HCT116 (cell line): Measurements from ENCODE around the gene DLG2. TPM values are rescaled to one million over a fixed set of nuclear protein-coding genes. Genes with fewer than 3 reads are reported as not detected.

Source experiments
- ATAC-seq: fragments of 200-7000 bp; cut with Tn5 transposase; 2 replicates; pipeline ENCODE4 v1.9.1; 2020; ENCODE audit warnings: mild to moderate bottlenecking, moderate library complexity
- BruUV-seq: library from RNA; stranded (reverse); fragments of 400-500 nt; replicated peaks from 2 replicates; lab custom pipeline; 2021; lab: Mats Ljungman, UMichigan
- CTCF ChIA-PET: fragments of 300-600 bp; sonication (Branson Sonifier 250); formaldehyde crosslinking; loops from one replicate; lab custom pipeline; 2021; ENCODE audit warnings: antibody characterized with exemption; lab: Charles Lee
- POLR2A ChIA-PET: fragments of 300-600, 350-600 bp; sonication (Branson Sonifier 250); formaldehyde crosslinking; loops from one replicate; lab custom pipeline; 2021; ENCODE audit warnings: antibody characterized with exemption; lab: Charles Lee
- RAD21 ChIA-PET, 2 experiments: fragments of 300-600 bp; sonication (Branson Sonifier 250); formaldehyde crosslinking; loops; one replicate each; lab custom pipeline; 2023; ENCODE audit warnings: low total read pairs in 2 of 2; ENCODE audit not compliant: uncharacterized antibody in 2 of 2, unreplicated experiment in 2 of 2, low non-redundant PET in 1 of 2; lab: Charles Lee
- DNase-seq: peaks from one replicate; pipeline ENCODE4 v3.0.0-alpha.2; 2010; ENCODE audit warnings: low read depth, low spot score
- H2AFZ ChIP-seq: fragments of 200-600 bp; shearing (Covaris generic), sonication (generic); 2 replicates; pipeline ENCODE4 v1.6.1; 2017; ENCODE audit warnings: low read depth, mixed run types, mixed read lengths, antibody characterized with exemption, low read length; ENCODE audit not compliant: poor library complexity, severe bottlenecking
- H3K27ac ChIP-seq: 2 replicates; pipeline ENCODE4 v1.5.1; 2012; ENCODE audit warnings: low read depth, low read length
- H3K27me3 ChIP-seq: fragments of 200-600 bp; sonication (generic); 2 replicates; pipeline ENCODE4 v1.6.1; 2016; ENCODE audit warnings: mixed run types, low read length, mixed read lengths; ENCODE audit not compliant: insufficient read depth
- H3K36me3 ChIP-seq, 2 experiments: fragments of 200-500 bp in 1 of 2; fragments of 200-600 bp in 1 of 2; sonication (Bioruptor generic) in 1 of 2; sonication (generic) in 1 of 2; 2 replicates each; pipeline versions ENCODE4 v1.5.1 to v1.6.1; 2014 to 2016; ENCODE audit warnings: low read length in 2 of 2, inconsistent platforms in 1 of 2, mixed read lengths in 1 of 2, mixed run types in 1 of 2; ENCODE audit not compliant: insufficient read depth in 2 of 2, control insufficient read depth in 1 of 2
- H3K4me1 ChIP-seq, 2 experiments: fragments of 200-600 bp in 1 of 2; sonication (generic) in 1 of 2; 2 replicates each; pipeline versions ENCODE4 v1.5.1 to v1.6.1; 2012 to 2017; ENCODE audit warnings: low read length in 2 of 2, inconsistent platforms in 1 of 2, mild to moderate bottlenecking in 1 of 2, mixed read lengths in 1 of 2, mixed run types in 1 of 2, moderate library complexity in 1 of 2; ENCODE audit not compliant: insufficient read depth in 2 of 2, control insufficient read depth in 1 of 2
- H3K4me2 ChIP-seq: fragments of 200-600 bp; sonication (generic); 2 replicates; pipeline ENCODE4 v1.6.1; 2017; ENCODE audit warnings: mixed run types, low read length, mixed read lengths
- H3K4me3 ChIP-seq, 2 experiments: fragments of 200-600 bp in 1 of 2; sonication (generic) in 1 of 2; replicated peaks in 1 of 2; 2 replicates each; pipeline ENCODE4 v1.5.1; 2011 to 2016; ENCODE audit warnings: low read length in 2 of 2, control low read depth in 1 of 2, low read depth in 1 of 2, mild to moderate bottlenecking in 1 of 2, mixed read lengths in 1 of 2, mixed run types in 1 of 2
- H3K79me2 ChIP-seq: fragments of 200-600 bp; sonication (generic); 2 replicates; pipeline ENCODE4 v1.6.1; 2017; ENCODE audit warnings: mild to moderate bottlenecking, mixed run types, low read length, moderate library complexity, mixed read lengths; ENCODE audit not compliant: insufficient read depth
- H3K9ac ChIP-seq: fragments of 200-600 bp; sonication (generic); 2 replicates; pipeline ENCODE4 v1.6.1; 2016; ENCODE audit warnings: low read length, mixed read lengths
- H3K9me2 ChIP-seq: fragments of 200-600 bp; sonication (generic), shearing (Covaris generic); 2 replicates; pipeline ENCODE4 v1.6.1; 2017; ENCODE audit warnings: mixed run types, mild to moderate bottlenecking, moderate library complexity; ENCODE audit not compliant: insufficient read depth
- H3K9me3 ChIP-seq, 2 experiments: fragments of 200-500 bp in 1 of 2; fragments of 200-600 bp in 1 of 2; sonication (Bioruptor generic) in 1 of 2; sonication (generic) in 1 of 2; 2 replicates each; pipeline ENCODE4 v1.6.1; 2014 to 2017; ENCODE audit warnings: low read length in 2 of 2, mixed read lengths in 2 of 2, inconsistent platforms in 1 of 2, low read depth in 1 of 2, mild to moderate bottlenecking in 1 of 2, mixed run types in 1 of 2, moderate library complexity in 1 of 2; ENCODE audit not compliant: control insufficient read depth in 1 of 2, insufficient read depth in 1 of 2
- H4K20me1 ChIP-seq: fragments of 200-600 bp; sonication (generic), shearing (Covaris generic); 2 replicates; pipeline ENCODE4 v1.6.1; 2017; ENCODE audit warnings: mixed run types, mild to moderate bottlenecking, moderate library complexity; ENCODE audit not compliant: insufficient read depth
- EZH2phosphoT487 ChIP-seq: fragments of 200-600 bp; IDR thresholded peaks from 2 replicates; pipeline ENCODE4 v1.6.1; 2018; ENCODE audit warnings: antibody characterized with exemption, borderline replicate concordance
- JUND ChIP-seq: IDR thresholded peaks from 2 replicates; pipeline ENCODE4 v1.6.1; 2012
- SP1 ChIP-seq: IDR thresholded peaks from 2 replicates; pipeline ENCODE4 v1.6.1; 2012; ENCODE audit warnings: low read depth
- TCF7L2 ChIP-seq: IDR thresholded peaks from 2 replicates; pipeline ENCODE4 v1.7.0; 2011; ENCODE audit warnings: borderline replicate concordance, inconsistent platforms; ENCODE audit not compliant: insufficient read depth, insufficient read length; ENCODE audit errors: extremely low read depth
- YY1 ChIP-seq: IDR thresholded peaks from 2 replicates; pipeline ENCODE4 v1.6.1; 2011; ENCODE audit warnings: low read length, low read depth, moderate library complexity, mild to moderate bottlenecking; ENCODE audit not compliant: insufficient replicate concordance; ENCODE audit errors: extremely low read depth
- intact Hi-C: fragments of 100-400 bp; cut with micrococcal nuclease; formaldehyde crosslinking; loops from 2 replicates; pipeline ENCODE4 v1.10.0; 2022
- total RNA-seq: library from RNA; stranded (reverse); gene quantifications from one replicate; pipeline ENCODE4 v1.2.1, GENCODE V29; 2021; ENCODE audit not compliant: unreplicated experiment
- TF ChIP-seq, protein P1 (sequence below): IDR thresholded peaks from 2 replicates; pipeline ENCODE4 v1.6.1; 2011; ENCODE audit warnings: mild to moderate bottlenecking, low read length, moderate library complexity; ENCODE audit not compliant: insufficient replicate concordance; ENCODE audit errors: extremely low read depth
- TF ChIP-seq, protein P2 (sequence below): IDR thresholded peaks from 2 replicates; pipeline ENCODE4 v1.6.1; 2012

The DLG2 gene
- total RNA-seq, 1 experiment from 2014 or later, result 2.4 TPM

DNA sequence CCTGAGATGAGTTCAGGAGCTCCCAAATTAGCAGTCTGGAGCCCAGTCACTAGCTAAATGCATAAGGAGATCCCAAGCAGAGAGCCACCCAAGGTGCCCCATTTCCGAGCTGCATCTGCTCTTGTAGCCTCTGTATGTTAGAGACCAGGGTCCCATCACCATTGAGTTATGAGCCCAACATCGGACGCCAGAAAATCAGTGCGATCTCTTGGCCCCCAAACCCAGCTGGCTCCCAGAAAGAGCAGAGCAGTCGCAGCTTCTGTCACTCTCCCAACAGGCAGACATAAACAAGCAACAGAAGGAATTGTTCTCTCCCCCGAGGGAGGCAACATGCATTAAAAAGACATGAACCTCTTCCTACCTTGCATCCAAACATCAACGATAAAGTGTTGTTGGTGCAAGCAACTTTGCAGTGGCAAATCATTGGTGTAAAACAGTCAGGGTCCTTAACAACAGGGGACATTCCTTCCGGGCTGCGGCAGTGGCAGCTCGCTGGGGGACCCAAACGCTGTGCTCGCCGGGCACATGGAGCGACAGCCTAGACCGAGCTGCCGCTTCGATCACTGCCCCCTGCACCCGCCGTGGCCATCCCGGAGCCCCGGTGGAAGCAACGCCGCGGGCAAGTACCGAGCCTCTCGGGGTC is 907.1 kb downstream of the DLG2 start:
- ATAC-seq, result no peak
- H4K20me1 ChIP-seq, result no peaks in the 10 kb centered on the region; the same call in 1 of the 2 replicates
- H3K9ac ChIP-seq, result no peak overlapping the region
- H3K4me1 ChIP-seq, result no peaks in the 10 kb centered on the region
- BruUV-seq, result no TSS peak
- ChIA-PET RAD21 (no interaction called here), POLR2A (no interaction called here), CTCF (no interaction called here)
- no peaks in the 10 kb centered on the region for H3K9me2 ChIP-seq
- H3K4me3 ChIP-seq, result no peak overlapping the region
- peaks cover 4% of the 10 kb centered on the region; the same call in 1 of the 2 replicates for H3K27me3 ChIP-seq
- no peak overlapping the region for H3K27ac ChIP-seq
- no peak overlapping the region for H3K4me2 ChIP-seq
- no peaks in the 10 kb centered on the region for H3K79me2 ChIP-seq
- DNase-seq, result no peak
- intact Hi-C loops, result loop anchor here (10.0 kb wide), 2 partner anchors 165 to 895 kb away; no protein-coding TSS in a partner anchor
- H2AFZ ChIP-seq, result no peak overlapping the region
- TF ChIP-seq, protein P1, sequence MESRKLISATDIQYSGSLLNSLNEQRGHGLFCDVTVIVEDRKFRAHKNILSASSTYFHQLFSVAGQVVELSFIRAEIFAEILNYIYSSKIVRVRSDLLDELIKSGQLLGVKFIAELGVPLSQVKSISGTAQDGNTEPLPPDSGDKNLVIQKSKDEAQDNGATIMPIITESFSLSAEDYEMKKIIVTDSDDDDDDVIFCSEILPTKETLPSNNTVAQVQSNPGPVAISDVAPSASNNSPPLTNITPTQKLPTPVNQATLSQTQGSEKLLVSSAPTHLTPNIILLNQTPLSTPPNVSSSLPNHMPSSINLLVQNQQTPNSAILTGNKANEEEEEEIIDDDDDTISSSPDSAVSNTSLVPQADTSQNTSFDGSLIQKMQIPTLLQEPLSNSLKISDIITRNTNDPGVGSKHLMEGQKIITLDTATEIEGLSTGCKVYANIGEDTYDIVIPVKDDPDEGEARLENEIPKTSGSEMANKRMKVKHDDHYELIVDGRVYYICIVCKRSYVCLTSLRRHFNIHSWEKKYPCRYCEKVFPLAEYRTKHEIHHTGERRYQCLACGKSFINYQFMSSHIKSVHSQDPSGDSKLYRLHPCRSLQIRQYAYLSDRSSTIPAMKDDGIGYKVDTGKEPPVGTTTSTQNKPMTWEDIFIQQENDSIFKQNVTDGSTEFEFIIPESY, result no peak
- TF ChIP-seq TCF7L2 (no peak), YY1 (no peak), EZH2phosphoT487 (no peak), JUND (no peak), SP1 (no peak)
- TF ChIP-seq, protein P2, sequence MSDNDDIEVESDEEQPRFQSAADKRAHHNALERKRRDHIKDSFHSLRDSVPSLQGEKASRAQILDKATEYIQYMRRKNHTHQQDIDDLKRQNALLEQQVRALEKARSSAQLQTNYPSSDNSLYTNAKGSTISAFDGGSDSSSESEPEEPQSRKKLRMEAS, result no peak
- H3K36me3 ChIP-seq, result no peaks in the 10 kb centered on the region
- H3K9me3 ChIP-seq, result no peaks in the 10 kb centered on the region
